Liver (tissue), 9 donors: ENCODE data around the gene ABCA1. TPM values are rescaled to one million over a fixed set of nuclear protein-coding genes. Genes with fewer than 3 reads are reported as not detected.

Experiments used
- DNase-seq: peaks from one replicate; pipeline ENCODE4 v3.0.0-alpha.2; 2017; ENCODE audit warnings: low spot score
- H3K27ac ChIP-seq, 2 donors: one replicate each; pipeline ENCODE4 v1.7.0; 2013; ENCODE audit warnings: inconsistent platforms in 2 of 2, low read length in 2 of 2, control low read depth in 1 of 2, low read depth in 1 of 2, mild to moderate bottlenecking in 1 of 2
- H3K27me3 ChIP-seq, 4 donors: one replicate each; pipeline versions ENCODE4 v1.6.1 to v1.7.0; 2013; ENCODE audit warnings: low read length in 3 of 4, inconsistent platforms in 1 of 4, mild to moderate bottlenecking in 1 of 4, moderate library complexity in 1 of 4; ENCODE audit not compliant: control insufficient read depth in 4 of 4, insufficient read depth in 4 of 4
- H3K36me3 ChIP-seq, 4 donors: one replicate each; pipeline versions ENCODE4 v1.6.1 to v1.7.0; 2013; ENCODE audit warnings: low read length in 3 of 4, mild to moderate bottlenecking in 3 of 4, low read depth in 1 of 4, moderate library complexity in 1 of 4; ENCODE audit not compliant: control insufficient read depth in 4 of 4, insufficient read depth in 3 of 4
- H3K4me1 ChIP-seq, 4 donors: one replicate each; pipeline versions ENCODE4 v1.6.1 to v1.7.0; 2013; ENCODE audit warnings: low read length in 3 of 4, mild to moderate bottlenecking in 3 of 4, moderate library complexity in 1 of 4; ENCODE audit not compliant: control insufficient read depth in 4 of 4, insufficient read depth in 4 of 4
- H3K4me3 ChIP-seq, 3 donors: one replicate each; pipeline versions ENCODE4 v1.6.1 to v1.7.0; 2013; ENCODE audit warnings: low read length in 3 of 3, control low read depth in 1 of 3, low read depth in 1 of 3, mild to moderate bottlenecking in 1 of 3
- H3K9ac ChIP-seq, 2 donors: one replicate each; pipeline ENCODE4 v1.7.0; 2013; ENCODE audit warnings: low read length in 2 of 2, mild to moderate bottlenecking in 2 of 2, moderate library complexity in 2 of 2, control low read depth in 1 of 2, low read depth in 1 of 2
- H3K9me3 ChIP-seq, 4 donors: one replicate each; pipeline versions ENCODE4 v1.6.1 to v1.7.0; 2013; ENCODE audit warnings: low read length in 3 of 4; ENCODE audit not compliant: control insufficient read depth in 4 of 4
- EGR1 ChIP-seq, 2 donors: IDR thresholded peaks; 2 replicates each; pipeline ENCODE4 v1.6.1; 2016 to 2018; ENCODE audit warnings: antibody characterized with exemption in 2 of 2, low read depth in 2 of 2
- GABPA ChIP-seq, 2 donors: IDR thresholded peaks in 1 of 2; conservative IDR thresholded peaks in 1 of 2; 2 replicates each; pipeline ENCODE4 v1.6.1; 2016; ENCODE audit warnings: antibody characterized with exemption in 2 of 2, mild to moderate bottlenecking in 1 of 2, moderate library complexity in 1 of 2
- HNF4A ChIP-seq, 2 donors: conservative IDR thresholded peaks; 2 replicates each; pipeline ENCODE4 v1.6.1; 2016; ENCODE audit warnings: antibody characterized with exemption in 2 of 2, mild to moderate bottlenecking in 2 of 2
- HNF4G ChIP-seq: IDR thresholded peaks from 2 replicates; pipeline ENCODE4 v1.6.1; 2016; ENCODE audit warnings: antibody characterized with exemption
- NR2F2 ChIP-seq: IDR thresholded peaks from 2 replicates; pipeline ENCODE4 v1.6.1; 2016; ENCODE audit warnings: antibody characterized with exemption
- RAD21 ChIP-seq, 2 donors: IDR thresholded peaks; 2 replicates each; pipeline ENCODE4 v1.6.1; 2016; ENCODE audit warnings: antibody characterized with exemption in 2 of 2, mild to moderate bottlenecking in 2 of 2
- RXRA ChIP-seq, 2 donors: IDR thresholded peaks; 2 replicates each; pipeline ENCODE4 v1.6.1; 2017 to 2018; ENCODE audit warnings: antibody characterized with exemption in 2 of 2, mild to moderate bottlenecking in 1 of 2
- TAF1 ChIP-seq: conservative IDR thresholded peaks from 2 replicates; pipeline ENCODE4 v1.6.1; 2016; ENCODE audit warnings: antibody characterized with exemption, mild to moderate bottlenecking
- YY1 ChIP-seq: IDR thresholded peaks from 2 replicates; pipeline ENCODE4 v1.6.1; 2016; ENCODE audit warnings: antibody characterized with exemption, mild to moderate bottlenecking
- WGBS: extraction: QIAGEN DNeasy Blood & Tissue Kit; methylation state at CpG from one replicate; pipeline ENCODE4 v1.1.7; 2013; 5-methylcytosine and 5-hydroxymethylcytosine counted together
- polyA plus RNA-seq, 2 donors: library from polyadenylated mRNA; stranded (reverse) in 1 of 2; unstranded in 1 of 2; fragments of 200-250 nt in 1 of 2; fragments of >200 nt in 1 of 2; fragmentation: Nextera tagmentation in 1 of 2; extraction: Ambion mirVana in 1 of 2; gene quantifications; one replicate each; pipeline versions ENCODE4 v1.2.1 to v1.2.3, GENCODE V29; 2013 to 2015
- total RNA-seq, 2 donors: library from RNA; depleted of rRNA; stranded (reverse); fragments of >200 nt; gene quantifications; one replicate each; pipeline ENCODE4 v1.2.3, GENCODE V29; 2014
- TF ChIP-seq, protein P1 (sequence below): fragments of 150-350 bp; IDR thresholded peaks from 2 replicates; pipeline ENCODE4 v1.5.1; 2017; ENCODE audit warnings: improper control_type of control experiment, low read depth, low read length; ENCODE audit not compliant: missing input control
- TF ChIP-seq, protein P2 (sequence below): IDR thresholded peaks from 2 replicates; pipeline ENCODE4 v1.6.1; 2016; ENCODE audit warnings: antibody characterized with exemption, mild to moderate bottlenecking
- TF ChIP-seq, protein P3 (sequence below): IDR thresholded peaks from 2 replicates; pipeline ENCODE4 v1.6.1; 2016; ENCODE audit warnings: antibody characterized with exemption
- TF ChIP-seq, protein P4 (sequence below): IDR thresholded peaks from 2 replicates; pipeline ENCODE4 v1.6.1; 2016; ENCODE audit warnings: antibody characterized with exemption
- donor health status: healthy.
- donor health status: healthy.
- donor health status: healthy.
- donor health status: healthy.
- donor health status: healthy.

Gene ABCA1
- total and polyA plus RNA-seq, 4 donors = 15.4 to 223 (median 62.9) TPM

DNA sequence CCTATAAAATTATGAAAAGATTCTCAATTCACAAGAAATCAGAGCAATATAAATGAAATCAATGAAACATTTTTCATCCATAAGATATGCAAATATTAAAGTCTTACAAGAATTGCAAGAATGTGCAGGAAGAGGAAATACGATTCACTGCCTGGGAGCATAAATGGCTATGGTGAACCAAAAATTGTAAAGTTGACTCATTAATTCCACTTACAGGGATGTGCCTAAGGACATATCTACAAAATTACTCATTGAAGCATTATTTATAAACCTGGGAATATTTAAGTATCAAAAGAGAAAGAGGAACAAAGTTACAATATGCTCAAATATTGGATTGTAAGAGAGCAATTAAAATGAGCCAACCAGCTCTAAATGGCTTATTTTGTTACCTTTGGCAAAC lies 187.3 kb downstream of the ABCA1 start (continued):
- no peak for TF ChIP-seq GABPA (IDR thresholded peaks at IDR 0.05 in 1 of 2, conservative IDR thresholded peaks at IDR 0.05 in 1 of 2)

DNA sequence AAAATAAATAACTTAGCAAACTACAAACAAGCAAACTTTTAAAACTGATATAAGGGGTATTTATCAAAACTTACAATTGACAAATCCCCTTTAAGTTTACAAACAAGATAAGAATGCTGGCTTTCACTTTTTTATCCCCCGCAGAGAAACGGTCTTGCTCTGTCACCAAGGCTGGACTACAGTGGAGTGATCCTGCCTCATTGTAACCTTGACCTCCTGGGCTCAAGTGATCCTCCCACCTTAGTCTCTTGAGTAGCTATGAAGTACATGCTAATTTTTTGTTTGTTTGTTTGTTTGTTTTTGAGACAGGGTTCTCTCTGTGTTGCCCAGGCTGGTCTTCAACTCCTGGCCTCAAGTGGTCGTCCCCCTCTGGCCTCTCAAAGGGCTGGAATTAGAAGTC lies 189.5 kb downstream of the ABCA1 start:
- Histone ChIP-seq H3K9me3 (no peaks in the 10 kb centered on the region), H3K4me3 (no peak overlapping the region), H3K4me1 (peaks cover 1 to 17% (median 7%) of the 10 kb centered on the region in 4 donors), H3K36me3 (no peaks in the 10 kb centered on the region), H3K9ac (no peak overlapping the region), H3K27ac (no peak overlapping the region), H3K27me3 (no peaks in the 10 kb centered on the region)
- no peak for TF ChIP-seq RXRA (IDR thresholded peaks at IDR 0.05)
- TF ChIP-seq, protein P1, sequence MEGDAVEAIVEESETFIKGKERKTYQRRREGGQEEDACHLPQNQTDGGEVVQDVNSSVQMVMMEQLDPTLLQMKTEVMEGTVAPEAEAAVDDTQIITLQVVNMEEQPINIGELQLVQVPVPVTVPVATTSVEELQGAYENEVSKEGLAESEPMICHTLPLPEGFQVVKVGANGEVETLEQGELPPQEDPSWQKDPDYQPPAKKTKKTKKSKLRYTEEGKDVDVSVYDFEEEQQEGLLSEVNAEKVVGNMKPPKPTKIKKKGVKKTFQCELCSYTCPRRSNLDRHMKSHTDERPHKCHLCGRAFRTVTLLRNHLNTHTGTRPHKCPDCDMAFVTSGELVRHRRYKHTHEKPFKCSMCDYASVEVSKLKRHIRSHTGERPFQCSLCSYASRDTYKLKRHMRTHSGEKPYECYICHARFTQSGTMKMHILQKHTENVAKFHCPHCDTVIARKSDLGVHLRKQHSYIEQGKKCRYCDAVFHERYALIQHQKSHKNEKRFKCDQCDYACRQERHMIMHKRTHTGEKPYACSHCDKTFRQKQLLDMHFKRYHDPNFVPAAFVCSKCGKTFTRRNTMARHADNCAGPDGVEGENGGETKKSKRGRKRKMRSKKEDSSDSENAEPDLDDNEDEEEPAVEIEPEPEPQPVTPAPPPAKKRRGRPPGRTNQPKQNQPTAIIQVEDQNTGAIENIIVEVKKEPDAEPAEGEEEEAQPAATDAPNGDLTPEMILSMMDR = no peak
- TF ChIP-seq, protein P2, sequence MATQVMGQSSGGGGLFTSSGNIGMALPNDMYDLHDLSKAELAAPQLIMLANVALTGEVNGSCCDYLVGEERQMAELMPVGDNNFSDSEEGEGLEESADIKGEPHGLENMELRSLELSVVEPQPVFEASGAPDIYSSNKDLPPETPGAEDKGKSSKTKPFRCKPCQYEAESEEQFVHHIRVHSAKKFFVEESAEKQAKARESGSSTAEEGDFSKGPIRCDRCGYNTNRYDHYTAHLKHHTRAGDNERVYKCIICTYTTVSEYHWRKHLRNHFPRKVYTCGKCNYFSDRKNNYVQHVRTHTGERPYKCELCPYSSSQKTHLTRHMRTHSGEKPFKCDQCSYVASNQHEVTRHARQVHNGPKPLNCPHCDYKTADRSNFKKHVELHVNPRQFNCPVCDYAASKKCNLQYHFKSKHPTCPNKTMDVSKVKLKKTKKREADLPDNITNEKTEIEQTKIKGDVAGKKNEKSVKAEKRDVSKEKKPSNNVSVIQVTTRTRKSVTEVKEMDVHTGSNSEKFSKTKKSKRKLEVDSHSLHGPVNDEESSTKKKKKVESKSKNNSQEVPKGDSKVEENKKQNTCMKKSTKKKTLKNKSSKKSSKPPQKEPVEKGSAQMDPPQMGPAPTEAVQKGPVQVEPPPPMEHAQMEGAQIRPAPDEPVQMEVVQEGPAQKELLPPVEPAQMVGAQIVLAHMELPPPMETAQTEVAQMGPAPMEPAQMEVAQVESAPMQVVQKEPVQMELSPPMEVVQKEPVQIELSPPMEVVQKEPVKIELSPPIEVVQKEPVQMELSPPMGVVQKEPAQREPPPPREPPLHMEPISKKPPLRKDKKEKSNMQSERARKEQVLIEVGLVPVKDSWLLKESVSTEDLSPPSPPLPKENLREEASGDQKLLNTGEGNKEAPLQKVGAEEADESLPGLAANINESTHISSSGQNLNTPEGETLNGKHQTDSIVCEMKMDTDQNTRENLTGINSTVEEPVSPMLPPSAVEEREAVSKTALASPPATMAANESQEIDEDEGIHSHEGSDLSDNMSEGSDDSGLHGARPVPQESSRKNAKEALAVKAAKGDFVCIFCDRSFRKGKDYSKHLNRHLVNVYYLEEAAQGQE = no peak
- no peak for TF ChIP-seq NR2F2
- no peak for TF ChIP-seq EGR1 (IDR thresholded peaks at IDR 0.05; ENCODE audit: low read depth in 2 of 2)
- TF ChIP-seq, protein P3, sequence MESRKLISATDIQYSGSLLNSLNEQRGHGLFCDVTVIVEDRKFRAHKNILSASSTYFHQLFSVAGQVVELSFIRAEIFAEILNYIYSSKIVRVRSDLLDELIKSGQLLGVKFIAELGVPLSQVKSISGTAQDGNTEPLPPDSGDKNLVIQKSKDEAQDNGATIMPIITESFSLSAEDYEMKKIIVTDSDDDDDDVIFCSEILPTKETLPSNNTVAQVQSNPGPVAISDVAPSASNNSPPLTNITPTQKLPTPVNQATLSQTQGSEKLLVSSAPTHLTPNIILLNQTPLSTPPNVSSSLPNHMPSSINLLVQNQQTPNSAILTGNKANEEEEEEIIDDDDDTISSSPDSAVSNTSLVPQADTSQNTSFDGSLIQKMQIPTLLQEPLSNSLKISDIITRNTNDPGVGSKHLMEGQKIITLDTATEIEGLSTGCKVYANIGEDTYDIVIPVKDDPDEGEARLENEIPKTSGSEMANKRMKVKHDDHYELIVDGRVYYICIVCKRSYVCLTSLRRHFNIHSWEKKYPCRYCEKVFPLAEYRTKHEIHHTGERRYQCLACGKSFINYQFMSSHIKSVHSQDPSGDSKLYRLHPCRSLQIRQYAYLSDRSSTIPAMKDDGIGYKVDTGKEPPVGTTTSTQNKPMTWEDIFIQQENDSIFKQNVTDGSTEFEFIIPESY = no peak
- TF ChIP-seq HNF4A (conservative IDR thresholded peaks at IDR 0.05) = no peak
- no peak for TF ChIP-seq YY1
- TF ChIP-seq, protein P4, sequence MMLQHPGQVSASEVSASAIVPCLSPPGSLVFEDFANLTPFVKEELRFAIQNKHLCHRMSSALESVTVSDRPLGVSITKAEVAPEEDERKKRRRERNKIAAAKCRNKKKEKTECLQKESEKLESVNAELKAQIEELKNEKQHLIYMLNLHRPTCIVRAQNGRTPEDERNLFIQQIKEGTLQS = no peak
- no peak for TF ChIP-seq TAF1
- TF ChIP-seq RAD21 (IDR thresholded peaks at IDR 0.05) = no peak
- TF ChIP-seq HNF4G = no peak
- WGBS = 71% methylated on average over 3 of the region's 3 CpGs
- DNase-seq = no peak

Other genes with a start within 250 kb of the ABCA1 start
- gene OR13D1, start 233.6 kb downstream of the ABCA1 start, total RNA-seq = not detected
- not detected for gene OR13D1, start 233.6 kb downstream of the ABCA1 start, polyA plus RNA-seq
- 10 to 100 TPM; 18.7 to 41.2 TPM for gene NIPSNAP3A, start 180.5 kb downstream of the ABCA1 start, total RNA-seq
- gene NIPSNAP3A, start 180.5 kb downstream of the ABCA1 start, polyA plus RNA-seq = 10 to 100 TPM; 28.0 to 36.2 TPM
- 1 to 10 TPM; 1.3 to 2.1 TPM for gene NIPSNAP3B, start 164.0 kb downstream of the ABCA1 start, total RNA-seq
- gene NIPSNAP3B, start 164.0 kb downstream of the ABCA1 start, polyA plus RNA-seq = under 1 TPM; 0.62 to 0.76 TPM